Bronchial epithelial cell (primary cell): ENCODE results near the gene ACOT8. TPM values are rescaled to one million over a fixed set of nuclear protein-coding genes. Genes with fewer than 3 reads are reported as not detected.
A peak's percentile ranks its signal among the peaks of the same experiment; 100 is the strongest.
"Not testable (repeated sequence)": the region's sequence is repeated elsewhere in the genome, so short reads cannot be mapped to it uniquely, and the experiment has no call there.

ENCODE experiments used
- DNase-seq: peaks from one replicate; pipeline ENCODE4 v3.0.0-alpha.2; 2010; ENCODE audit warnings: low read depth
- FAIRE-seq: peaks from 2 replicates; lab custom pipeline; 2011; peaks lifted over from hg19 to GRCh38; lab: Jason Lieb, UNC
- H3K27me3 ChIP-seq: 2 replicates; pipeline ENCODE4 v1.5.1; 2011; ENCODE audit warnings: low read length; ENCODE audit not compliant: control insufficient read depth, insufficient read depth
- H3K36me3 ChIP-seq: 2 replicates; pipeline ENCODE4 v1.5.1; 2011; ENCODE audit warnings: low read length; ENCODE audit not compliant: control insufficient read depth, insufficient read depth
- H3K4me3 ChIP-seq: 2 replicates; pipeline ENCODE4 v1.5.1; 2011; ENCODE audit warnings: mild to moderate bottlenecking, low read depth, low read length, control low read depth
- total RNA-seq: library from RNA; depleted of rRNA; stranded (reverse); fragments of >200 nt; gene quantifications from 2 replicates; pipeline ENCODE4 v1.2.1, GENCODE V29; 2014
- TF ChIP-seq, protein P1 (sequence below): IDR thresholded peaks from 2 replicates; pipeline ENCODE4 v1.5.1; 2011; ENCODE audit warnings: mild to moderate bottlenecking, moderate library complexity, low read length, control low read depth, inconsistent platforms; ENCODE audit not compliant: insufficient read depth, severe bottlenecking

ACOT8 gene
- total RNA-seq, 1 donor from 2014 or later = 31.1 TPM

GRCh38 chr20:45882469-45883099 is 25.4 kb upstream of the ACOT8 start:
- FAIRE-seq (no peak), DNase-seq (no peak)
- Histone ChIP-seq H3K36me3 (peaks cover 13% of the 10 kb centered on the region), H3K27me3 (no peaks in the 10 kb centered on the region), H3K4me3 (no peak overlapping the region)
- TF ChIP-seq, protein P1, sequence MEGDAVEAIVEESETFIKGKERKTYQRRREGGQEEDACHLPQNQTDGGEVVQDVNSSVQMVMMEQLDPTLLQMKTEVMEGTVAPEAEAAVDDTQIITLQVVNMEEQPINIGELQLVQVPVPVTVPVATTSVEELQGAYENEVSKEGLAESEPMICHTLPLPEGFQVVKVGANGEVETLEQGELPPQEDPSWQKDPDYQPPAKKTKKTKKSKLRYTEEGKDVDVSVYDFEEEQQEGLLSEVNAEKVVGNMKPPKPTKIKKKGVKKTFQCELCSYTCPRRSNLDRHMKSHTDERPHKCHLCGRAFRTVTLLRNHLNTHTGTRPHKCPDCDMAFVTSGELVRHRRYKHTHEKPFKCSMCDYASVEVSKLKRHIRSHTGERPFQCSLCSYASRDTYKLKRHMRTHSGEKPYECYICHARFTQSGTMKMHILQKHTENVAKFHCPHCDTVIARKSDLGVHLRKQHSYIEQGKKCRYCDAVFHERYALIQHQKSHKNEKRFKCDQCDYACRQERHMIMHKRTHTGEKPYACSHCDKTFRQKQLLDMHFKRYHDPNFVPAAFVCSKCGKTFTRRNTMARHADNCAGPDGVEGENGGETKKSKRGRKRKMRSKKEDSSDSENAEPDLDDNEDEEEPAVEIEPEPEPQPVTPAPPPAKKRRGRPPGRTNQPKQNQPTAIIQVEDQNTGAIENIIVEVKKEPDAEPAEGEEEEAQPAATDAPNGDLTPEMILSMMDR = no peak

DNA sequence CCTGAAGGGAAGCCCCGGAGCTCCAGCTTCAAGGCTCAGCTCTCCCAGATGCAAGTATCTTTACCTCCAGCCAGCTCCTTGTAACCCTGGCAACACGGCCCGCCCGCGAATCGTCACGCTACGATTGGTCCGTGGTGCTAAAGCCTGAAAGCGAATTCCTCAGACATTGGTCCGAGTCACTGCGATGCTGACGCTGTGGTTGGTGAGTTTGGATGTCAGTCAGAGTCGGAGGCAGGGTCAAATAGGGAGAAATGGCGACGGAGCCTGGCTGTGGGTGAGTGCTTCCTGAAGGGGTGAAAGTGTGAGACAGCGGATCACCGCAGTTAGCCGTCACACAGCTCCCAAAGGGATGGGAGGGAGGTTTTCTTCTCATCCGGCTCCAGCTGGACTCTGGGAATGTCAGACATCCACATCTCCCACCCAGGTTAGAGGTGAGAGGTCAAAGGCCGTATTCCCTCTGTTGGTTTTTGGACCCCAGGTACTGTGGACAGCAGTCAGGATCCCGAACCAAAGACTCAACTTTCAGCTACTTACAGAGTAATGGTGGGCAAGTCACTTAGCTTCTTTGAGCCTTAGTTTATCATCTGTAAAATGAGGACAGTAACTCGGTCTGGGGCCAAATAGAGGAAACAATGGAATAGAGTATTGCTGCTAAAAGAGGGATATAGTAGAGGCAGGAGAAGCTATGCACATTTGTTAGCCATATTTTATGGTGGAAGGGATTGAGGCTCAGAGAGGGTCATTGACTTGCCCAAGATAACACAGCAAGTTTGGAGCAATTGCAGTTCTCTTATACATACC is 24.0 kb upstream of the ACOT8 start, which contains the start of gene ZSWIM1:
ZSWIM1 (plus strand) TSS at position 240 of the 801 bp plus-strand sequence. CDS start 1,366 bp downstream, outside the sequence.
- DNase-seq (peak; percentile 98), FAIRE-seq (peak; percentile 77)
- no peaks in the 10 kb centered on the region for H3K27me3 ChIP-seq
- H3K4me3 ChIP-seq = peak within 1 kb of the TSS; percentile 63
- TF ChIP-seq, protein P1 = no peak
- peaks cover 12% of the 10 kb centered on the region for H3K36me3 ChIP-seq

- peaks cover 9% of the 10 kb centered on the region for H3K36me3 ChIP-seq
- H3K4me3 ChIP-seq = no peak overlapping the region
- no peaks in the 10 kb centered on the region for H3K27me3 ChIP-seq
- FAIRE-seq = no peak
- TF ChIP-seq, protein P1 = no peak
- DNase-seq = no peak
Observed at GRCh38 chr20:45878076-45878761, 21.0 kb upstream of the ACOT8 start.

GRCh38 chr20:45874576-45874975 is 17.4 kb upstream of the ACOT8 start:
- peaks cover 6% of the 10 kb centered on the region for H3K36me3 ChIP-seq
- H3K27me3 ChIP-seq = no peaks in the 10 kb centered on the region
- no peak overlapping the region for H3K4me3 ChIP-seq
- DNase-seq (no peak), FAIRE-seq (no peak)
- TF ChIP-seq, protein P1 = no peak

- not testable (repeated sequence) for H3K36me3 ChIP-seq, H3K27me3 ChIP-seq, H3K4me3 ChIP-seq, FAIRE-seq, DNase-seq
Observed at GRCh38 chr20:45874104-45874481, 16.9 kb upstream of the ACOT8 start.

DNA sequence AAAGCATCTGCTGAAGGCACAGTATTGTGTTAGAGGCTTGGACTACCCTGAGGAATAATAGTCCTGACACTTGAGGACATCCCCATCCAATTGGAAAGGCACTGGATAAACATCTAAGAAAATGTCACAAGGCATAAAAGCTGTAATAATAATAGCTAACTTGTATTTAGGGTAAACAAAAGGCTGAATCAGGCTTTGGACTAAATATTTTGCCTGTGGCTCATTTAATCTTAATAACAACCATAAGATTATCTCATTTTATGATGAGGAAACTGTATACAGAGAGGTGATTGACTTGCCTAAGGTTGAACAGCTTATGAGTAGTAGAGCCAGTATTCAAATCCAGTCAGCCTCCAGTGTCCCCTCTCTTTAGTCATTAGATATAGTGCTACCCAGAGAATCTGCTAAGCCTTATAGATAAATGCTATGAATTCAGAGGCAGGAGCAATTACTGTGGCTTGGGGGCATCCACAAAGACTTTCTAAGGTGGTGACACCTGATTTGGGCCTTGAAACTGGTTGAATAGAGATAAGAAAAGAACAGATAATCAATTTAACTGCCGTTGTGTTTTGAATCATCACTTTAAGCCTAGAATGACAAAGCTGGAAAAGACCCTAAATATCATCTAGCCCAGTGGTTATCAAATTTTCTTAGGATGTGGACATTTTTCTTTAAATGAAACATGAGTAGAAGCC is 16.4 kb upstream of the ACOT8 start:
- TF ChIP-seq, protein P1 = no peak
- FAIRE-seq (no peak), DNase-seq (peak; percentile 50)
- peaks cover 6% of the 10 kb centered on the region for H3K36me3 ChIP-seq
- H3K27me3 ChIP-seq = no peaks in the 10 kb centered on the region
- H3K4me3 ChIP-seq = no peak overlapping the region
